Astrocyte (in vitro differentiated cells and primary cell): ENCODE measurements around the gene DDX31. TPM values are rescaled to one million over a fixed set of nuclear protein-coding genes. Genes with fewer than 3 reads are reported as not detected.

Experiments used
- DNase-seq: peaks from one replicate; pipeline ENCODE4 v3.0.0-alpha.2; 2010; ENCODE audit warnings: low read depth
- FAIRE-seq: peaks from 2 replicates; lab custom pipeline; 2011; peaks lifted over from hg19 to GRCh38; lab: Jason Lieb, UNC
- H2AFZ ChIP-seq: 2 replicates; pipeline ENCODE4 v1.6.0; 2012; ENCODE audit warnings: low read depth, low read length, inconsistent platforms
- H3K27ac ChIP-seq: 2 replicates; pipeline ENCODE4 v1.5.1; 2011; ENCODE audit warnings: low read depth, low read length, inconsistent platforms
- H3K27me3 ChIP-seq: 2 replicates; pipeline ENCODE4 v1.6.0; 2011; ENCODE audit warnings: low read length, inconsistent platforms; ENCODE audit not compliant: insufficient read depth
- H3K36me3 ChIP-seq: 2 replicates; pipeline ENCODE4 v1.5.1; 2011; ENCODE audit warnings: low read length, inconsistent platforms; ENCODE audit not compliant: insufficient read depth
- H3K4me1 ChIP-seq: 2 replicates; pipeline ENCODE4 v1.5.1; 2011; ENCODE audit warnings: low read length, inconsistent platforms; ENCODE audit not compliant: insufficient read depth
- H3K4me2 ChIP-seq: 2 replicates; pipeline ENCODE4 v1.6.0; 2012; ENCODE audit warnings: low read length, inconsistent platforms
- H3K4me3 ChIP-seq: 2 replicates; pipeline ENCODE4 v1.5.1; 2011; ENCODE audit warnings: low read depth, mild to moderate bottlenecking, low read length, inconsistent platforms; ENCODE audit not compliant: insufficient read depth
- H3K79me2 ChIP-seq: 2 replicates; pipeline ENCODE4 v1.6.0; 2012; ENCODE audit warnings: mild to moderate bottlenecking, low read length, inconsistent platforms; ENCODE audit not compliant: insufficient read depth
- H3K9ac ChIP-seq: 2 replicates; pipeline ENCODE4 v1.6.0; 2012; ENCODE audit warnings: mild to moderate bottlenecking, low read length, inconsistent platforms
- H3K9me3 ChIP-seq: 2 replicates; pipeline ENCODE4 v1.5.1; 2012; ENCODE audit warnings: low read depth, mild to moderate bottlenecking, low read length, inconsistent platforms; ENCODE audit not compliant: insufficient read depth
- H4K20me1 ChIP-seq: 2 replicates; pipeline ENCODE4 v1.6.0; 2012; ENCODE audit warnings: low read length, inconsistent platforms; ENCODE audit not compliant: insufficient read depth
- H3K27ac Mint-ChIP-seq: one replicate; pipeline ENCODE4 v1.8.0; 2021; ENCODE audit warnings: mild to moderate bottlenecking, mixed read lengths; ENCODE audit not compliant: unreplicated experiment
- H3K27me3 Mint-ChIP-seq: one replicate; pipeline ENCODE4 v1.8.0; 2021; ENCODE audit warnings: low read depth, mixed read lengths; ENCODE audit not compliant: unreplicated experiment
- H3K36me3 Mint-ChIP-seq: one replicate; pipeline ENCODE4 v1.8.0; 2021; ENCODE audit warnings: low read depth, mixed read lengths; ENCODE audit not compliant: unreplicated experiment
- H3K4me1 Mint-ChIP-seq: one replicate; pipeline ENCODE4 v1.8.0; 2021; ENCODE audit warnings: low read depth, mixed read lengths; ENCODE audit not compliant: unreplicated experiment
- H3K4me3 Mint-ChIP-seq: one replicate; pipeline ENCODE4 v1.8.0; 2021; ENCODE audit warnings: mild to moderate bottlenecking, moderate library complexity, mixed read lengths; ENCODE audit not compliant: unreplicated experiment
- H3K9me3 Mint-ChIP-seq: one replicate; pipeline ENCODE4 v1.8.0; 2021; ENCODE audit warnings: mild to moderate bottlenecking, mixed read lengths; ENCODE audit not compliant: unreplicated experiment
- EZH2 ChIP-seq: IDR thresholded peaks from 2 replicates; pipeline ENCODE4 v1.6.1; 2012; ENCODE audit warnings: mild to moderate bottlenecking, low read length, inconsistent platforms; ENCODE audit not compliant: insufficient read depth
- total RNA-seq: library from RNA; stranded (reverse); gene quantifications from 2 replicates; pipeline ENCODE4 v1.2.1, GENCODE V29; 2021
- TF ChIP-seq, protein P1 (sequence below): IDR thresholded peaks from 2 replicates; pipeline ENCODE4 v1.5.1; 2011; ENCODE audit warnings: low read depth, mild to moderate bottlenecking, inconsistent platforms, low read length, moderate library complexity; ENCODE audit not compliant: insufficient read depth

DDX31 gene
- total RNA-seq, 1 donor from 2014 or later, result 20.5 TPM

DNA sequence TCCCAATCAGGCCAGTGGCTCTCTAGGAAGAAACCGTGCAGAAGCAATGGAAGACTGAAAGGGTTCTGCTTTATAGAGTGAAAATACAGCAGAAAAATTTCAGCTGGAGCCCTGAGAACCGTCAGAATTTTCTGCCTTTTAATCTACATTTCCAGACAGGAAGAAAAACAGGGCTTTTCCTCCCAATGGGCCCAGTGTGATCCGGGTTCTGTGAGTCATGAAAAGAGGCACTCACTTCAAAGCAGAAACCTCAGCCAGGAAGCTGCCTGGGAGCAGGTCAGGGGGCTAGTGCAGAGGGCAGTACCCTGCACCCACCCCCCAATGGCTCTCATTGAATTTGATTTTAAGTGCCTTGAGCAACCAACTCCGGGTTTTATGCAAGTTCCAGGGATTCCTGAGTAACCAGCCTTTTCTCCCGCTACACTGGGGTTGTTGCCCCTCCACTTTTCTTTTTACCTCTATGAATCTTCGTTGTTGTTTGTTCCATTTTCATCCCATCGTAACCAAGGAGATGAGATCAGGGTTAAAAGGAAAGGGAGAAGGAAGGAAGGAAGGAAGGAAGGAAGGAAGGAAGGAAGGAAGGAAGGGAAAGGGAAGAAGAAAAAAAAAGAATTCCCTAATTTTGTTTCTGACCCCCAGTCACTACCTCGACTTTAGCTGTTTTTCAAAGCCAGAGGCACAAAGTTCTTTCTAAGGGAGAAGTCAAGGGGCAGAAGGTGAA is 86.0 kb downstream of the DDX31 start:
- H3K4me3 Mint-ChIP-seq, result peak overlapping the region; percentile 43

DNA sequence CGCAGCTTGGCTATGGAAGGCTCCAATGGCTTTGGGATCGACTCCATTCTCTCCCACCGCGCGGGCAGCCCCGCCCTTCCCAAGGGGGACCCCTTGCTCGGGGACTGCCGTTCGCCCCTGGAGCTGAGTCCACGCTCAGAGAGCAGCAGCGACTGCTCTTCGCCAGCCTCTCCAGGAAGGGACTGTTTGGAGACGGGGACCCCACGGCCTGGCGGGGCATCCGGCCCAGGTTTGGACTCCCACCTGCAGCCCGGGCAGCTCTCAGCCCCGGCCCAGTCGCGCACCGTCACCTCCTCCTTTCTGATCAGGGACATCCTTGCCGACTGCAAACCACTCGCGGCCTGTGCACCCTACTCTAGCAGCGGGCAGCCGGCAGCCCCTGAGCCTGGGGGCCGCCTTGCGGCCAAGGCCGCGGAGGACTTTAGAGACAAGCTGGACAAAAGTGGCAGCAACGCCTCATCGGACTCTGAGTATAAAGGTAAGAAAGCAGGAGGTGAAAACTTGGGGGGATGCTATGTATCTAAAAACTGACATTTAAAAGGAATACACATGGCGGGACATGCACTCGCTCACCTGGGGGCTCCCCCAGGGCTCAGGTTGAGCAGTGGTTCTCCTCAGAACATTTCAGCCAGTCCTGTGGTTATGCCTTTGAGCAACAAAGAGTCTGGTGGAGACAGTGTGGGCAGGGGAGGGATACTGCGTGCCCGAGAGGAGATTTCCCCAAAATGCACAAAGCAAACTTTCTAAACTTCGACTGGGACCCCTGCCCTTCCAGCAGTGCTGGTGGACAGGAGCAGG is 86.8 kb downstream of the DDX31 start:
- Mint-ChIP-seq H3K4me3 (no peak overlapping the region), H3K27me3 (peaks cover 65% of the 10 kb centered on the region), H3K9me3 (peaks cover 19% of the 10 kb centered on the region), H3K36me3 (peaks cover 2% of the 10 kb centered on the region), H3K4me1 (peaks cover 23% of the 10 kb centered on the region), H3K27ac (no peak overlapping the region)
- DNase-seq (no peak), FAIRE-seq (no peak)
- H3K79me2 ChIP-seq, result no peaks in the 10 kb centered on the region
- peaks cover 95% of the 10 kb centered on the region for H3K27me3 ChIP-seq
- peaks cover 9% of the 10 kb centered on the region for H3K9me3 ChIP-seq
- peaks cover 61% of the 10 kb centered on the region for H4K20me1 ChIP-seq
- H3K4me3 ChIP-seq, result no peak overlapping the region
- TF ChIP-seq, protein P1, sequence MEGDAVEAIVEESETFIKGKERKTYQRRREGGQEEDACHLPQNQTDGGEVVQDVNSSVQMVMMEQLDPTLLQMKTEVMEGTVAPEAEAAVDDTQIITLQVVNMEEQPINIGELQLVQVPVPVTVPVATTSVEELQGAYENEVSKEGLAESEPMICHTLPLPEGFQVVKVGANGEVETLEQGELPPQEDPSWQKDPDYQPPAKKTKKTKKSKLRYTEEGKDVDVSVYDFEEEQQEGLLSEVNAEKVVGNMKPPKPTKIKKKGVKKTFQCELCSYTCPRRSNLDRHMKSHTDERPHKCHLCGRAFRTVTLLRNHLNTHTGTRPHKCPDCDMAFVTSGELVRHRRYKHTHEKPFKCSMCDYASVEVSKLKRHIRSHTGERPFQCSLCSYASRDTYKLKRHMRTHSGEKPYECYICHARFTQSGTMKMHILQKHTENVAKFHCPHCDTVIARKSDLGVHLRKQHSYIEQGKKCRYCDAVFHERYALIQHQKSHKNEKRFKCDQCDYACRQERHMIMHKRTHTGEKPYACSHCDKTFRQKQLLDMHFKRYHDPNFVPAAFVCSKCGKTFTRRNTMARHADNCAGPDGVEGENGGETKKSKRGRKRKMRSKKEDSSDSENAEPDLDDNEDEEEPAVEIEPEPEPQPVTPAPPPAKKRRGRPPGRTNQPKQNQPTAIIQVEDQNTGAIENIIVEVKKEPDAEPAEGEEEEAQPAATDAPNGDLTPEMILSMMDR, result no peak
- TF ChIP-seq EZH2, result peak; percentile 81
- no peak overlapping the region for H3K9ac ChIP-seq
- H2AFZ ChIP-seq, result no peak overlapping the region
- peaks cover 6% of the 10 kb centered on the region for H3K4me1 ChIP-seq
- no peak overlapping the region for H3K27ac ChIP-seq
- no peaks in the 10 kb centered on the region for H3K36me3 ChIP-seq
- no peak overlapping the region for H3K4me2 ChIP-seq

More for the DNA sequence above, 86.0 kb downstream of the DDX31 start:
- H2AFZ ChIP-seq, result no peak overlapping the region
- H3K4me2 ChIP-seq, result no peak overlapping the region
- H3K27me3 ChIP-seq, result peaks cover 95% of the 10 kb centered on the region
- no peak for TF ChIP-seq EZH2
- TF ChIP-seq, protein P1, result no peak
- peaks cover 9% of the 10 kb centered on the region for H3K9me3 ChIP-seq
- DNase-seq (no peak), FAIRE-seq (no peak)
- peaks cover 16% of the 10 kb centered on the region for H3K9me3 Mint-ChIP-seq
- H3K4me1 Mint-ChIP-seq, result peaks cover 23% of the 10 kb centered on the region
- peaks cover 2% of the 10 kb centered on the region for H3K36me3 Mint-ChIP-seq
- H3K79me2 ChIP-seq, result no peaks in the 10 kb centered on the region
- no peak overlapping the region for H3K9ac ChIP-seq
- peaks cover 68% of the 10 kb centered on the region for H4K20me1 ChIP-seq
- H3K4me1 ChIP-seq, result peaks cover 6% of the 10 kb centered on the region
- H3K36me3 ChIP-seq, result no peaks in the 10 kb centered on the region
- no peak overlapping the region for H3K27ac ChIP-seq
- H3K27ac Mint-ChIP-seq, result no peak overlapping the region
- peaks cover 63% of the 10 kb centered on the region for H3K27me3 Mint-ChIP-seq
- no peak overlapping the region for H3K4me3 ChIP-seq
